Stimulated activated CD8-positive, alpha-beta memory T cell treated with anti-CD3 and anti-CD28 coated beads, Interleukin-4, amount 100 ng/mL, for 1 hour (primary cell): Measurements from ENCODE around the gene ZBTB42.
A peak's percentile ranks its signal among the peaks of the same experiment; 100 is the strongest.

Experiments
- DNase-seq, 2 donors: peaks; one replicate each; pipeline ENCODE4 v3.0.0-alpha.2; 2020; ENCODE audit warnings: low read depth in 2 of 2, low spot score in 1 of 2

ZBTB42 gene

GRCh38 chr14:104794631-104794992, 6.3 kb upstream of the ZBTB42 start:
- no peak for DNase-seq

DNA sequence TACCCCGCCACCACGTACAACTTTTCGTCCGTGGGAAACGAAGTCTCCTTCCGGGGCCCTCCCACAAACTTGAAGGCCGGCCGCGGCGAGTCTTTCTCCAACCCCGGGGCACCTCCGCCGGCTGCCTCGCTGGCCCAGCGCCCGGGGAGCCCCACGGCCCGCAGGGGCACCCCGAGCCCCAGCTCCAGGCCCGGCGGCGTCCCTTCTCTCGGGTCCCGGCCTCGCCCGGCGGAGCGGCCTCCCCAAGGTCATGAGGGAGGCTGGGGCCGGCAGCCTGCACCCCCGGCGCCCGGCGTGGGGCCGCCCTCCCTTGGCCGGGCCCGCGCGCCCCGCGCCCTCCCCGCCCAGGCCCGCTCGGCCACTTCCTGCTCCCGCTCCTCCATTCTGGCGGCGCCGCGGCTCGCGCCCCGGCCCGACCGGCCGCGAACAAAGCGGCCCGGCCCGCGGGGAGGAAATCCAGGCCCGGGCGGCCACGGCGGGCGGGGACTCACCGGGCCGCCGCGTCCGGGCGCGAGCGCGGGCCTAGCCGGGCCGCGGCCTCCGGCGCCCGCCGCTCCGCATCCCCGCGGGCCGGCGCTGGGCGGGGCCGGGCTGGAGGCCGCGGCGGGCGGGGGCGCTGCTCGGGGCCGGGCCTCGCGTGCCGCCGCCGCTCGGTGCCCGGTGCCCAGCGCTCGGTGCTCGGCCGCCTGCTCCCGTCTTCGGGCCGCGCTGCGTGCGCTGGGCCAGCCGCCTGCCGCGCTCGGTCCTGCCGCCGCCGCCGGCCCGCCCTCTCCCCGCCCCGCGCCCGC, 5.7 kb upstream of the ZBTB42 start, which contains the start of gene AKT1:
TSS of gene AKT1 (minus strand) at position 756 of the 788 bp plus-strand sequence. CDS start 3,105 bp downstream, outside the sequence.
- DNase-seq: no peak

DNA sequence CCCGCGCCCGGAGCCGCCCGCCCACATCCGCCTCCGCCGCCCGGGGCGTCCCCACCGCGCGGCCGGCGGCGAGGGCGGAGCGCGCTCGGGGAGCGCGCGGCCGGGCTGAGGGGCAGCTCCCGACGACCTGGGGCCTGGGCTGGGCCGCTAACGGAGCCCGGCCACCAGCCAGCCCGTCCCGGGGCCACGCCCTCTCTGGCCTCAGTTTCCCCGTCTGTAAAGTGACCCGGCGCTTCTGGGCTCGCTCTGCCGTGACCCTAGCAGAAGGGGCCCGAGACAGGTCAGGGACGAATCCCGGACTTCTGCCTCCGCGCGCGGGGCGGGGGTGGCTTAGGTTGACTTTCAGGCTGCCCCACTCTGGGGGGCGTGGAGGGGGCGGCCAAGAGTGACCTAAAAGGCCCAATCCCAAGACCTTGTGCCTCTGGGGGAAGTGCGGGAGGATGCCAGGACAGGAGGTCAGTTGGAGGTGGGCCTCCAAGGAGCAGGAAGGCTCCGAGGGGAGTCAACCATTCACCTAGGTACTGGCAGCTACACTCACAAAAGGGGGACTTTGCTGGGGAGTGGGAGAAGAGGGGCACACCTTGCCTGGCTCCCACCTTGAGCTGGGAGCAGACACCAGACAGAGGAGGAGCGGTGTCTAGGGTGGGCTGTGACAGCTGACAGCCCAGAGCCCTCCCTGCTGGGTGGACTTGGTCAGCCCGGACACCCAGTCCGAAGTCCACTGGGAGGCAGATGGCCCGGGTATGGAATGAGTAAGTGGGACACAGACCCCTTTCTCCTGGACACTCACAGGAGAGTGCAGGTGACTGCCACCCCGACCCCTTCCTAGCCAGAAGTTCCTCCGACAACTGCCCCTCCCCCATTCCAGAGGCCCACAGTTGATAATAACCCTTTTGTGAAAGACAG, 4.9 kb upstream of the ZBTB42 start:
- DNase-seq: peak in 1 of 2 donors; percentile 23

- no peak for DNase-seq
Measured at GRCh38 chr14:104796687-104797081, 4.2 kb upstream of the ZBTB42 start.

DNA sequence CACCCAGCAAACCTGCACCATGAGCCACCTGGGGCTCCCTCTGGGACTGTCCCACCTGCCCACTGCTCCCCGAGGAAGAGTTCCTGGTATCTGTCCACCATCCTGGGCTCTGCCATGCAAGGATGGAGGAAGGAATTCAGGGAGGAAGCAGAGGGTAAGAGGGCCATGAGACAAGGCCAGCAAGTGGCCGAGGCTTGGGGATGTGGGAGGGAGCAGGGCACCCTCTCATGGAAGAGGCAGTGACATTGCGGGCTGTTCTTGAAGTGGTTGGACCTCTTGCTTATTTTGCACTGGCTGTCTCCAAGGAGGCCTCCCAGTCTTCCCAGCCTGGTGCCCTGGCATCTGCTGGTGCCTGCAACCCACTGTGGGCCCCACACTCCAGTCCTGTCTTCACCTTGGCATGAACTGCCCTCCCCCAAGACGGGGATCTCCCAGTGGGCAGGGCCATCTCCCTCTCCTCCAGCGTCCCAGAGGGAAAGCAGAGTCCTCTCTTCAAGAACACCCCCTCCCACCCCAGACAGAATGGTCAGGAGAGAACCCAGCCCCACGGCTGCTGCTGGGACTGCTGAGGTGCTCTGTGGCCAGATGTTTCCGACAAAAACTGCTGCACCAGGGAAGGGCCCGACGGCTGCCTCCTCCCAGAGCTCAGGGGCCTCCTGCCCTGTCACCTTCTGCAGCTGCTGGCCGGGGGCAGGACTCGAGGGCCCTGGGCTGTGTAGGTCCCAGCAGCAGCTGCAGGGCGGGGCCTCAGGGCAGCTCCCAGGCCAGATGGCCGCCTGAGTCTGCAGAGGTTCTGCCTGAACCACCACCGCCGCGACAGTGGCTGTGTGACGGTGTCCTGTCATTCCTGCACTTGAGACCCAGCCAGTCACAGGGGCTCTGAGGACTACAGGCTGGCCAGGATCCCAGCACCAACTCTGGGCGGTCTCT, 3.5 kb upstream of the ZBTB42 start:
- no peak for DNase-seq

DNA sequence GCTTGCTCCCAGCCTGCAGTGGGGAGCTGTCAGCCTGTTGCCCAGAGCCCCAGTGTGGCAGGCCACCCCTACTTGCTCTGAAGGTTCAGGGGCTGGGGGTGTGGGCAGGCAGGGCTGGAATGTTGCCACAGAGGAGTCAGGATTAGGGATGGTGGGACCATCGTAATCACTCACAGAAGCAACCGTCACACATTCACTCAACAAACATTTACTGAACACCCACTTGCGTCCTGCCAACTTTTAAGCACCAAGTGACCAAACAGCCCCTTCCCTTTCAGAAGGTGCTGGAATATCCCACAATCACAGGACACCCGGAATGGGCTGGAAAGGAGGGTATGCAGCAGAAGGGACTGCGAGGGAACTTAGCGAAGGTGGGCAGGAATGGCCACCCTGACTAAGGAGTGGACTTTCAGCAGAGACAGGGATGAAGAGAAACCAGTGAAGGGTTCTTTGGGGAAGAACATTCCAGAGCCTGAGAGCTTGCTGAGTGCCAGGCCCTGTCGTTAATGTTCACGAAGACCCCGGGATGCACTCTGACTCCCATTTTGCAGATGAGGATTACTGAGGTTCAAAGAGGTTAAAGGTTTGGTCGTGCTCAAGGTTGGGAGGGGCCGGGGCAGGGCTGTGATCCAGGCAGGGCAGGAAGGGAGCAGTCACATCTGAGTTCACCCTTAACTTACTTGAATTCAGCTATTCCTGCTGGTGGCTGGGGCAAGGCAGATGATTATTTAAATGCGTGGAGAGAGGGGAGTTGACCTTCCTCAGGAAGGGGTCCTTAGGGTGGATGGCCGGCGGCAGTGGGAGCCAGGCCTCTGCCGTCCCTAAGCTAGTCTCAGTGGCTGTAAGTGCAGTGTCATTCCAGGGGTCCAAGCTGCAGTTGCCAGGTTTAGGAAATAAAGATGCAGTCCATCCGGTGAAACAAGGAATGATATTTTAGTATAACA, 2.3 kb upstream of the ZBTB42 start:
- DNase-seq: no peak

GRCh38 chr14:104799244-104800014, 1.5 kb upstream of the ZBTB42 start:
- DNase-seq: no peak

DNA sequence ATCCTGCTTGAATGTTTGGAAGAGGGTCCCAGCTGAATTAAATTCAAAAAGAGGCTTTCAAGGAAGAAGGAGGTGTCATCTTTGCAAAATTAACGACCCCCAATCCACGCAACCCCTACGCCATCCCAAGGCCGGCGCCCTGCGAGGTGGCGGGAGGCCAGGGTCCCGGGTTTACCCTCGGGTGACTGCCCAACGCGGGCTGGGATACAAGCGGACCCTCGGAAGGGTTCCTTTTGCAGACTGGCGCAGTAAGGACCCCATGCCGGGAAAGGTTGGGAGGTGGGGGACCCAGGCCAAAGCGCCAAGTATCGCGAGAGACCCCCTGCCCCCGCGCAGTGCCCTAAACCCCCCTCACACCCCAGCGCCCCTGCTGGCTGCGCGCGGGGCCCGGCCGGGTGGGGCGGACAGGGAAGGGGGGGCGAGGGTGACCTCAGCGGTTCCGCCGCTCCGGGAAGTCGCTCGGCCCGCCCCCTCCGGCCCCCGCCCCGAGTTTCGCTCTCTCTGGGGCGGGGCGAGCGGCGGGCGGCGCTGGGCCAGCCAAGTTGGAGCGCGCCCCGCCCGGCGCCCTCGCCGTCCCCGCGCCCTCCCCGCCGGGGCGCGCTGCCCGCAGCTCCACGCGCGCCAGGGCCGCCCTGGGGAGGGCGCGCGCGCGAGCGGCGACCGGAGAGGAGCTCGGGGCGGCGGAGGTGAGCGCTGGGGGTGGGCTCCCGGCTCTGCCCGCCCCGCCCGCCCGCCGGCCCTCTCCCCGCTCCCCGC, 708 bp upstream of the ZBTB42 start:
- peak; percentile 57 to 67 for DNase-seq

GRCh38 chr14:104801520-104802393, 856 bp downstream of the ZBTB42 start:
- DNase-seq: no peak

GRCh38 chr14:104802394-104803184, 1.7 kb downstream of the ZBTB42 start:
- DNase-seq: no peak

- DNase-seq: no peak
Measured at GRCh38 chr14:104803280-104803911, 2.5 kb downstream of the ZBTB42 start.

DNA sequence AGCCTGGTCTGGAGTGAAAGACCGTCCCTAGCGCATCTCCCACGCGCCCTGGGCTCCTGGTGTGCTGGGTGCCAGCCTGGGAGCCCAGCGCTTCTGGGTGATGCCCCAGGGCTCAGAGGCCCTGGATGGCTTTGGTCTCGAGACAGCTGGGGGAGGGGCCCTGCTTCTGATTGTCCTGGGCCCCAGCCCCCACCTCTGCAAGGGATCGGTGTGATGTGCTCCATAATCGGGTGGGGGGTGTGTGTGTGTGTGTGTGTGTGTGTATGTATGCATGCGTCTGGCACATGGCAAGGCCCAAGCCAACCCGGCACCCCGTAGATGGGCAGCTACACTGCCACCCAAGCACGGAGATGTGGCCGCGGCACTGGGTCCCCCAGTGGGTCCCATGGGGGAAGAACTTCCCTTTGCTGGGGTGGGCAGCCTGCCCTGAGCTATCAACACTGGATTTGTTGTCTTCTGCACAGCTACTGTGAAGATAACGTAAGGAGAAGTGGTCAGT, 3.1 kb downstream of the ZBTB42 start:
- DNase-seq: no peak

- DNase-seq: no peak
Measured at GRCh38 chr14:104804481-104805325, 3.8 kb downstream of the ZBTB42 start.

GRCh38 chr14:104805326-104805678, 4.4 kb downstream of the ZBTB42 start:
- no peak for DNase-seq

GRCh38 chr14:104805941-104806624, 5.2 kb downstream of the ZBTB42 start:
- no peak for DNase-seq
